Posterior cingulate gyrus (tissue), 11 donors: ENCODE measurements around the gene ANTXR1.
"Not testable (repeated sequence)": the region's sequence is repeated elsewhere in the genome, so short reads cannot be mapped to it uniquely, and the experiment has no call there.

Experiments
- DNase-seq, 10 donors: peaks; one replicate each; pipeline versions ENCODE4 v3.0.0 to v3.0.0-alpha.2; 2020 to 2021; ENCODE audit warnings: mixed read lengths in 3 of 10
- intact Hi-C: fragments of 100-400 bp; cut with DNase I; formaldehyde crosslinking; loops from one replicate; pipeline ENCODE4 v1.15.1; 2023

ANTXR1 gene

GRCh38 chr2:69247583-69247982, 234.6 kb downstream of the ANTXR1 start:
- intact Hi-C loops, result no loop called here
- DNase-seq, result peak in 1 of 10 donors; percentile 71

DNA sequence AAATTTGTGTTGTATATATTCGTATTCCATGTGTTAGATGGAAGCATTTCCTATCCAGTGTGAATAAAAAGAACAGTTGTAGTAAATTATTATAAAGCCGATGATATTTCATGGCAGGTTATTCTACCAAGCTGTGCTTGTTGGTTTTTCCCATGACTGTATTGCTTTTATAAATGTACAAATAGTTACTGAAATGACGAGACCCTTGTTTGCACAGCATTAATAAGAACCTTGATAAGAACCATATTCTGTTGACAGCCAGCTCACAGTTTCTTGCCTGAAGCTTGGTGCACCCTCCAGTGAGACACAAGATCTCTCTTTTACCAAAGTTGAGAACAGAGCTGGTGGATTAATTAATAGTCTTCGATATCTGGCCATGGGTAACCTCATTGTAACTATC, 235.3 kb downstream of the ANTXR1 start:
- intact Hi-C loops, result no loop called here
- DNase-seq, result no peak

GRCh38 chr2:69250981-69251380, 238.0 kb downstream of the ANTXR1 start:
- no peak for DNase-seq
- intact Hi-C loops, result no loop called here

GRCh38 chr2:69251943-69252342, 239.0 kb downstream of the ANTXR1 start:
- intact Hi-C loops, result no loop called here
- DNase-seq, result no peak

GRCh38 chr2:69253112-69253511, 240.1 kb downstream of the ANTXR1 start:
- DNase-seq, result no peak
- intact Hi-C loops, result no loop called here

GRCh38 chr2:69253611-69254301, 240.8 kb downstream of the ANTXR1 start:
- intact Hi-C loops, result no loop called here
- DNase-seq, result no peak

DNA sequence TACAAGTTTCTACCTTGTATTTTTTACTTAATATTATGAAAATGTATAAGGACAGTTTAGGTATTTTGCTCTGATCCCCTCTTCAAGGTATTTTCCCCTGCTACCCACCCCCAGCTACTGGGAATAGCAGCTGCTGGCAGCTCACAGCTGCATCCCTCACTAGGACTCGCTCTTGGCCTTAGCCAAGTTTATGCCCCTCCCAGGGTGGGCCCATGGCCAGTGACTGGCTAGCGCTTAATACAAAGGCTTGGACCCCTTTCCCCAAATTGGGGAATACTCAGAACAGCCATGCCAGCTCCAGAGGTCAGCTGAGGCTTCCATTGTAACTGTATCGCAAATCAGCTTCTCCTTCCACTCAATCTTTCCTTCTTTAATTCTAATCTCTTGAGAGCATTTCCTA, 242.8 kb downstream of the ANTXR1 start:
- no peak for DNase-seq
- intact Hi-C loops, result no loop called here

DNA sequence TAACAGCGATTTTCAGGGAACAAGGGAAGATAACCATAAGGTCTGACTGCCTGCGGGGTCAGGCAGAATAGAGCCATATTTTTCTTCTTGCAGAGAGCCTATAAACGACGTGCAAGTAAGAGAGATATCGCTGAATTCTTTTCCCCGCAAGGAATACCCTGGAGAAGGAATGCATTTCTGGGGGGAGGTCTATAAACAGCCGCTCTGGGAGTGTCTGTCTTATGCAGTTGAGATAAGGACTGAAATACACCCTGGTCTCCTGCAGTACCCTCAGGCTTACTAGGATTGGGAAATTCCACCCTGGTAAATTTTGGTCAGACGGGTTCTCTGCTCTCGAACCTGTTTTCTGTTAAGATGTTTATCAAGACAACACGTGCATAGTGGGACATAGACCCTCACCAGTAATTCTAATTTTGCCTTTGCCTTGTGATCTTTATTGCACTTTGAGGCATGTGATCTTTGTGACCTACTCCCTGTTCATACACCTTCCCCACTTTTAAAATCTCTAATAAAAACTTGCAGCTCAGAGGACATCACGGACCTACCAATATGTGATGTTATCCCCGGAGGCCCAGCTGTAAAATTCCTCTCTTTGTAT, 247.1 kb downstream of the ANTXR1 start:
- DNase-seq, intact Hi-C loops: not testable (repeated sequence)

DNA sequence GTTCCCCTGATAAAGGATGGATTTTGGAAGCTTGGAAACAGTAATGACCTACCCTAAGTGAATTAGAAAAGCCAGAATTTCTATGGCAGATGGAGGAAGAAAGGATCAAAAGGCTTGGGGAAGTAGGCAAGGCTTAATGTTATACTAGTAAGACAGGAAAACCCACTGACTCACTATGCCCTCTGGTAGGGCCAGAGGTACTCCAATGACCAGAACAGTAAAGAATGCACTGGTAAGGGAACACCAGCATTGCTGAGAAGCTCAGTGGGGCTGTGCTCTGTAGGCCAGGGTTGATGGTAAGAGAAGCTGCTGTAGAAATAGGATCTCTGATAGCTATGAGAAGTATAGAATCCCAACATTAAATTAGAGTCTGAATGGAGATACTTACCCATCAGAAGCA, 247.7 kb downstream of the ANTXR1 start:
- intact Hi-C loops, result no loop called here
- DNase-seq, result no peak

- DNase-seq, result no peak
- intact Hi-C loops, result no loop called here
Measured at GRCh38 chr2:69269330-69269729, 256.4 kb downstream of the ANTXR1 start.

GRCh38 chr2:69271831-69272257, 258.9 kb downstream of the ANTXR1 start:
- DNase-seq, result no peak
- intact Hi-C loops, result no loop called here

- intact Hi-C loops, result no loop called here
- no peak for DNase-seq
Measured at GRCh38 chr2:69272803-69273471, 260.0 kb downstream of the ANTXR1 start.

GRCh38 chr2:69275490-69275889, 262.5 kb downstream of the ANTXR1 start:
- no peak for DNase-seq
- intact Hi-C loops, result no loop called here

DNA sequence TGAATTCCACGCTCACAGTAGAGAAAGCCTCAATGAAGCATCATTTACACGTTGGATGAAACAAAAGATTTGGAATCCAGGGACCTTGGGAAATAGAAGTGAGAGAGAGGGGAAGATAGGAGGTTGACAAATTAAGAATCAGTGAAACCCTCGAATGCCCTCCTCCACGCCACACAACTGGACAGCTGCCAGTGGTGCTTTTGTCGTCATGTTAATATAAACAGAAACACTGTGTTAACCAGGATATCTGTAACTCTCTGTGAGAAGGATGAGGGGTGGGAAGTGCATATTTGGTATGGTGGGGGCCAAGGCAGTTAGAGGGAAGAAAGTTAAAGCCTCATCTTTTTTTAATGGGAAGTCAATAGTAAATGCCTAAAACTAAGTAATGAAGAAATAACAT, 265.4 kb downstream of the ANTXR1 start:
- intact Hi-C loops, result no loop called here
- DNase-seq, result no peak

GRCh38 chr2:69279211-69279610, 266.2 kb downstream of the ANTXR1 start:
- intact Hi-C loops, result no loop called here
- no peak for DNase-seq

GRCh38 chr2:69279931-69280681, 267.1 kb downstream of the ANTXR1 start:
- intact Hi-C loops, result no loop called here

DNA sequence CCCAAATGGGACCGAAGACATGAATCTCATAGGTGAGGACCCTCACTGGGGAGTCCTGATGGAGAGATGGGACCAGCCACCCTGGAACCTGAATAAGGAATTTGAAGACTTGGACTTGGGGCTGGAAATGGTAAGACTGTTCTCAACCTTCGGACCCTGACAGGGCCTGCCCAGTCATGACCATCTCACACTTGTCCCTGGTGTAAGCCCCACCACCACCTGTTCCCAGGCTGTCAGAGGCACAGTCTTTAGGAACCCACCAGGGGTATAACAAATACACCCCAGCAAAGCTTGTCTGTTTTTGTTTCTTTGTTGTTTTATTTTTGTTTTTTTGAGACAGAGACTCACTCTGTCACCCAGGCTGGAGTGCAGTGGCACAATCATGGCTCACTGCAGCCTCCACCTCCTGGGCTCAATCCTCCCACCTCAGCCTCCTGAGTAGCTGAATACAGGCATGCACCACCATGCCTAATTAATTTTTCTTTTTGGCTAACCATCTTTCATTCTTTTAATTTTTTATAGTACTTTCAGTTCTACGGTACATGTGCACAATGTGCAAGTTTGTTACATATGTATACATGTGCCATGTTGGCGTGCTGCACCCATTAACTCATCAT, 267.9 kb downstream of the ANTXR1 start:
- DNase-seq, result no peak

More at GRCh38 chr2:69279931-69280681, 267.1 kb downstream of the ANTXR1 start:
- DNase-seq, result no peak

GRCh38 chr2:69285379-69285894, 272.5 kb downstream of the ANTXR1 start:
- intact Hi-C loops, result no loop called here
- DNase-seq, result no peak

More for the DNA sequence above, 267.9 kb downstream of the ANTXR1 start:
- intact Hi-C loops, result no loop called here

- DNase-seq, result no peak
- intact Hi-C loops, result no loop called here
Measured at GRCh38 chr2:69287544-69287943, 274.6 kb downstream of the ANTXR1 start.

GRCh38 chr2:69288429-69288828, 275.4 kb downstream of the ANTXR1 start:
- intact Hi-C loops, result no loop called here
- no peak for DNase-seq
